GM12878 (cell line): ENCODE measurements around the gene RAB7B. TPM values are rescaled to one million over a fixed set of nuclear protein-coding genes. Genes with fewer than 3 reads are reported as not detected.
"Not testable (repeated sequence)": the region's sequence is repeated elsewhere in the genome, so short reads cannot be mapped to it uniquely, and the experiment has no call there.

Experiments used
- ATAC-seq: fragments of 200-7000 bp; cut with Tn5 transposase; 3 replicates; pipeline ENCODE4 v1.9.1; 2020; ENCODE audit warnings: mild to moderate bottlenecking, moderate library complexity
- BruUV-seq: library from RNA; stranded (reverse); fragments of 400-500 nt; replicated peaks from 2 replicates; lab custom pipeline; 2021; lab: Mats Ljungman, UMichigan
- CTCF ChIA-PET: fragments of 300-600 bp; sonication (Branson Sonifier 250); formaldehyde crosslinking; extraction: SDS; loops from one replicate; lab custom pipeline; 2021; ENCODE audit warnings: inconsistent platforms; lab: Yijun Ruan, JAX
- POLR2A ChIA-PET: fragments of 350-600 bp; formaldehyde crosslinking; extraction: SDS; loops from one replicate; lab custom pipeline; 2021; ENCODE audit warnings: inconsistent platforms; lab: Charles Lee
- RAD21 ChIA-PET: fragments of 300-600 bp; sonication (Branson Sonifier 250); formaldehyde crosslinking; loops from one replicate; lab custom pipeline; 2023; ENCODE audit warnings: antibody characterized with exemption; ENCODE audit not compliant: unreplicated experiment; lab: Charles Lee
- SMC1A ChIA-PET: fragments of 300-600 bp; sonication (Branson Sonifier 250); formaldehyde crosslinking; loops from one replicate; lab custom pipeline; 2023; ENCODE audit not compliant: unreplicated experiment, uncharacterized antibody; lab: Charles Lee
- DNase-seq: peaks from one replicate; pipeline ENCODE4 v3.0.0-alpha.2; 2011; ENCODE audit warnings: low read depth, low spot score
- FAIRE-seq: peaks from 3 replicates; lab custom pipeline; 2011; peaks lifted over from hg19 to GRCh38; lab: Jason Lieb, UNC
- H2AFZ ChIP-seq: 2 replicates; pipeline ENCODE4 v1.6.0; 2011; ENCODE audit warnings: low read depth, low read length, control low read depth; ENCODE audit not compliant: control insufficient read depth
- H3K27ac ChIP-seq: 2 replicates; pipeline ENCODE4 v1.5.1; 2011; ENCODE audit warnings: control low read depth; ENCODE audit not compliant: control insufficient read depth, insufficient read depth
- H3K27me3 ChIP-seq, 2 experiments: replicated peaks in 1 of 2; 2 replicates each; pipeline versions ENCODE4 v1.6.0 to v1.6.1; 2011; ENCODE audit warnings: low read length in 1 of 2; ENCODE audit not compliant: control insufficient read depth in 2 of 2, insufficient read depth in 2 of 2
- H3K36me3 ChIP-seq, 2 experiments: 2 replicates each; pipeline ENCODE4 v1.5.1; 2011; ENCODE audit warnings: low read length in 1 of 2; ENCODE audit not compliant: control insufficient read depth in 2 of 2, insufficient read depth in 2 of 2
- H3K4me1 ChIP-seq: 2 replicates; pipeline ENCODE4 v1.6.1; 2011; ENCODE audit warnings: mild to moderate bottlenecking, low read length, moderate library complexity, mixed read lengths; ENCODE audit not compliant: control insufficient read depth, insufficient read depth
- H3K4me2 ChIP-seq: 2 replicates; pipeline ENCODE4 v1.6.0; 2011; ENCODE audit warnings: control low read depth; ENCODE audit not compliant: control insufficient read depth, insufficient read depth
- H3K4me3 ChIP-seq: fragments of 200-600 bp; sonication (generic); 2 replicates; pipeline ENCODE4 v1.5.1; 2016
- H3K79me2 ChIP-seq: 2 replicates; pipeline ENCODE4 v1.6.0; 2011; ENCODE audit warnings: low read length; ENCODE audit not compliant: control insufficient read depth, insufficient read depth
- H3K9ac ChIP-seq: 2 replicates; pipeline ENCODE4 v1.8.0; 2011; ENCODE audit warnings: low read length, control low read depth, mixed read lengths; ENCODE audit not compliant: control insufficient read depth, insufficient read depth
- H3K9me3 ChIP-seq: replicated peaks from 3 replicates; pipeline ENCODE4 v1.5.1; 2011; ENCODE audit warnings: mild to moderate bottlenecking, low read length; ENCODE audit not compliant: control insufficient read depth, insufficient read depth
- H4K20me1 ChIP-seq: 2 replicates; pipeline ENCODE4 v1.6.0; 2011; ENCODE audit not compliant: control insufficient read depth, insufficient read depth
- ATF3 ChIP-seq: IDR thresholded peaks from 2 replicates; pipeline ENCODE4 v1.6.1; 2011; ENCODE audit warnings: low read depth, mild to moderate bottlenecking, low read length, moderate library complexity, borderline replicate concordance; ENCODE audit errors: extremely low read depth
- BMI1 ChIP-seq: fragments of 450-650 bp; IDR thresholded peaks from 2 replicates; pipeline ENCODE4 v1.6.1; 2016; ENCODE audit warnings: mild to moderate bottlenecking, moderate library complexity, borderline replicate concordance
- IRF4 ChIP-seq: IDR thresholded peaks from 2 replicates; pipeline ENCODE4 v1.6.1; 2011; ENCODE audit warnings: low read depth, low read length
- MEF2A ChIP-seq: IDR thresholded peaks from 2 replicates; pipeline ENCODE4 v1.6.1; 2011; ENCODE audit warnings: low read depth, mild to moderate bottlenecking, low read length, moderate library complexity; ENCODE audit not compliant: insufficient read depth
- MEF2B ChIP-seq: fragments of 450-650 bp; IDR thresholded peaks from 2 replicates; pipeline ENCODE4 v1.6.1; 2018; ENCODE audit warnings: mild to moderate bottlenecking, moderate library complexity; ENCODE audit not compliant: partially characterized antibody, poor library complexity, severe bottlenecking
- PAX5 ChIP-seq: IDR thresholded peaks from 2 replicates; pipeline ENCODE4 v1.6.1; 2011; ENCODE audit warnings: low read depth, low read length, borderline replicate concordance
- POLR2A ChIP-seq: IDR thresholded peaks from 2 replicates; pipeline ENCODE4 v1.6.1; 2011; ENCODE audit warnings: low read depth, mild to moderate bottlenecking, low read length
- RBBP5 ChIP-seq: fragments of 200-600 bp; sonication (generic); conservative IDR thresholded peaks from 2 replicates; pipeline ENCODE4 v1.6.1; 2016
- SIN3A ChIP-seq: IDR thresholded peaks from 2 replicates; pipeline ENCODE4 v1.6.1; 2012; ENCODE audit warnings: low read depth, low read length, improper control_type of control experiment
- WGBS: methylation state at CpG from one replicate; pipeline ENCODE4 v1.1.6; 2016; ENCODE audit warnings: low lambda C conversion rate; ENCODE audit not compliant: insufficient replicate concordance, insufficient coverage; ENCODE audit errors: missing lambda C conversion rate; 5-methylcytosine and 5-hydroxymethylcytosine counted together
- in situ Hi-C: fragments of 300-500 bp; cut with MboI; formaldehyde crosslinking; loops from 9 replicates; pipeline ENCODE4 v1.14.3; 2018; ENCODE audit warnings: mixed read lengths
- intact Hi-C: fragments of 100-400 bp; cut with micrococcal nuclease; formaldehyde crosslinking; loops from one replicate; pipeline ENCODE4 v1.14.2; 2022; ENCODE audit not compliant: unreplicated experiment
- polyA plus RNA-seq, 11 experiments: library from polyadenylated mRNA; depleted of rRNA in 4 of 11; unstranded in 6 of 11; stranded (reverse) in 5 of 11; fragments of >200 nt; fragmentation: Nextera tagmentation in 4 of 11; fragmentation: Illumina TruSeq in 1 of 11; extraction: Ambion mirVana in 4 of 11; extraction: Trizol in 1 of 11; gene quantifications; 1 replicate in 1 of 11; 2 replicates in 10 of 11; pipeline versions ENCODE4 v1.2.1 to v1.2.3, GENCODE V29; 2011 to 2016; ENCODE audit warnings: inconsistent platforms in 2 of 11, missing spikeins in 2 of 11, low read depth in 1 of 11
- total RNA-seq, 4 experiments: library from RNA; depleted of rRNA in 3 of 4; stranded (reverse); fragments of >200 nt in 3 of 4; fragmentation: Illumina TruSeq in 1 of 4; extraction: Trizol in 1 of 4; gene quantifications; 2 replicates each; pipeline versions ENCODE4 v1.2.1 to v1.2.3, GENCODE V29; 2013 to 2021

Gene RAB7B
- total and polyA plus RNA-seq, 10 of the 15 experiments (the other 5 are each of a cell fraction or from before 2014, with no cell fraction given) = 0.09 TPM; not detected in 9

DNA sequence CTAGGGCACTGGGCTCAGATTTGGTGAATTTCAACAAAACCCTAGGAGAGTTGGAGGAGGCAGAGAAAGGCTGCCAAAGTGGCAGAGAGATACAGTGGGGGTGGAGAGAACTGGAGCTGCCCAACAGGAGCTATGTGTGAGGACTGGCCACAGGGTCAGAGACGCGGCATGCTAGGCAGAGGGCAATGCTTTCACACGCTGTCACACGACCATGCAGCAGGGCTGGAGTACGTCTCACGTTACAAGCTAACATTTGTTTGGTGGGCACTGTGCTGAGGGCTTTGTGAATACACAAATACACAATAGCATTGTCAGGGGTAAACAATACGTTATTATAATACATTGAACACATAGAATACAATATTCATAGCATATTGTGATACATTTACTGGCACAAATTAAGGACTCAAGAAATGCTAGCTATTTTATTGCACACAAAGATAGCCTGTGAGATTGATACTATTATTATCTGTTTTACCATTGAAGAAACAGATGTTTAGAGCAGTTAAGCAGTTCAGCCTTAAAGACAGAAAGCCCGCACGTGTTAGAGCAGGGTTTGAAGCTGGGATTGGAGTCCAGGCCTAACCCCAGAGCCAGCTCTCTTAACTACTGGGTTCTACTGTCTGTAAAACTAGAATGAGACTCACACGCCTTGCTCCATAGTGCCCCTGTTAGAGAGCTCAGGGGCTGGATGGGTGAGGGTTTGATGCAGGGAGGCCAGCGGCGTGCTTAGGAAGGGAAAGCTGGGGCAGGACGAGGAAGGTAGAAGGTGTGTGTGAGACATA, 4.5 kb downstream of the RAB7B start:
- Histone ChIP-seq H2AFZ (no peak overlapping the region), H3K27me3 (peaks cover 1 to 2% of the 10 kb centered on the region in 2 experiments; a peak in 2 of 4 replicates), H3K9ac (no peak overlapping the region), H4K20me1 (no peaks in the 10 kb centered on the region), H3K4me2 (no peak overlapping the region), H3K36me3 (no peaks in the 10 kb centered on the region), H3K9me3 (no peaks in the 10 kb centered on the region; the same call in 2 of the 3 replicates), H3K4me3 (no peak overlapping the region), H3K79me2 (no peaks in the 10 kb centered on the region), H3K4me1 (peaks cover 6% of the 10 kb centered on the region), H3K27ac (no peak overlapping the region)
- ChIA-PET POLR2A (no interaction called here), CTCF (interaction anchor here (1.0 to 2.7 kb wide), 7 partner anchors 9 to 110 kb away, joined by 3 to 10 read pairs (median 4); no protein-coding TSS in a partner anchor), SMC1A (interaction anchor here (0.8 to 1.1 kb wide), 3 partner anchors 13 to 110 kb away, joined by 3 to 4 read pairs (median 3); no protein-coding TSS in a partner anchor), RAD21 (interaction anchor here (0.7 to 1.7 kb wide), 4 partner anchors 14 to 108 kb away, joined by 3 to 5 read pairs (median 3); no protein-coding TSS in a partner anchor)
- DNase-seq = no peak
- intact Hi-C loops (no loop called here), in situ Hi-C loops (no loop called here)
- FAIRE-seq = no peak
- TF ChIP-seq RBBP5 (no peak), IRF4 (no peak), PAX5 (no peak), MEF2A (no peak), BMI1 (no peak), SIN3A (no peak), POLR2A (no peak), MEF2B (no peak), ATF3 (no peak)
- 61% methylated on average over 13 of the region's 13 CpGs for WGBS
- BruUV-seq = no TSS peak
- no peak for ATAC-seq

DNA sequence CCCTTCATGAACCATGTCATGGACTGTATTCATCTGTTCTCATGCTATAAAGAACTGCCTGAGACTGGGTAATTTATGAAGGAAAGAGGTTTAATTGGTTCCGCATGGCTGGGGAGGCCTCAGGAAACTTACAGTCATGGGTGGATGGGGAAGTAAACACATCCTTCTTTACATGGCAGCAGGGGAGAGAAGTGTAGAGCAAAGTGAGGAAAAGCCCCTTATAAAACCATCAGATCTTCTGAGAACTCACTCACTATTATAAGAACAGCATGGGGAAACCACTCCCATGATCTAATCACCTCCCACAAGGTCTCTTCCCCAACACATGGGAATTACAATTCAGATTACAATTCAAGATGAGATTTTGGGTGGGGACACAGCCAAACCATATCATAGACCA, 6.6 kb downstream of the RAB7B start:
- H3K4me2 ChIP-seq, ATAC-seq, intact Hi-C loops, H2AFZ ChIP-seq, H3K79me2 ChIP-seq, H3K4me3 ChIP-seq, RAD21 ChIA-PET, H3K36me3 ChIP-seq, DNase-seq, H3K4me1 ChIP-seq, BruUV-seq, POLR2A ChIA-PET, H3K27ac ChIP-seq, H4K20me1 ChIP-seq, FAIRE-seq, H3K9me3 ChIP-seq, in situ Hi-C loops, H3K27me3 ChIP-seq, H3K9ac ChIP-seq: not testable (repeated sequence)
- ChIA-PET CTCF (interaction anchor here (0.6 to 1.8 kb wide), 3 partner anchors 13 to 19 kb away, joined by 3 to 7 read pairs (median 4); no protein-coding TSS in a partner anchor), SMC1A (interaction anchor here (0.6 to 0.8 kb wide), 2 partner anchors 11 to 91 kb away, joined by 3 read pairs; no protein-coding TSS in a partner anchor)
- 84% methylated on average over 1 of the region's 1 CpG for WGBS
